Superior temporal gyrus (tissue), 1 donor: ENCODE data around the gene CPNE6.

Source experiments
- DNase-seq: peaks from one replicate; pipeline ENCODE4 v3.0.0-alpha.2; 2016; ENCODE audit errors: extremely low spot score

Gene CPNE6

GRCh38 chr14:24086193-24086955, 15.0 kb downstream of the CPNE6 start:
- no peak for DNase-seq

- no peak for DNase-seq
Measured at GRCh38 chr14:24087004-24087403, 15.6 kb downstream of the CPNE6 start.

DNA sequence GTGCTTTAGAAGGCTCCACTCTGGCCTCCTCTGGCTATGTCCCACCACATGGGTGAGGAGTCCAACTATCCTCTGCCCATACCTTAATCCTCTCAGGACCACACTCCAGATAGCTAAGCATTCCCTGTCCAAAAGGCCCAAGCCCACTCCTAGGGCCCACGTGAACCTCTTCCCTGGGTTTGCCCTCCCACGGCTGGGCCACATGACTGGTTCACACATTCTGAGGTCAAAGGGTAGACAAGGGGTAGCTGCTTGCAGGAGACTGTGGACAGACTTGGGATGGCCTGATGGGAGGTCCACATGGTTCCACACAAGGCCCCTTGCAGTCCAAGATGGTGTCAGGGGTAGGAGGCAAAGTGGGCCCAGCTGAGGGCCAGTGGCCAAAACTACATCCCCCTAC, 16.7 kb downstream of the CPNE6 start:
- no peak for DNase-seq

- no peak for DNase-seq
Measured at GRCh38 chr14:24089890-24090289, 18.5 kb downstream of the CPNE6 start.

- DNase-seq = no peak
Measured at GRCh38 chr14:24092110-24092504, 20.7 kb downstream of the CPNE6 start.

DNA sequence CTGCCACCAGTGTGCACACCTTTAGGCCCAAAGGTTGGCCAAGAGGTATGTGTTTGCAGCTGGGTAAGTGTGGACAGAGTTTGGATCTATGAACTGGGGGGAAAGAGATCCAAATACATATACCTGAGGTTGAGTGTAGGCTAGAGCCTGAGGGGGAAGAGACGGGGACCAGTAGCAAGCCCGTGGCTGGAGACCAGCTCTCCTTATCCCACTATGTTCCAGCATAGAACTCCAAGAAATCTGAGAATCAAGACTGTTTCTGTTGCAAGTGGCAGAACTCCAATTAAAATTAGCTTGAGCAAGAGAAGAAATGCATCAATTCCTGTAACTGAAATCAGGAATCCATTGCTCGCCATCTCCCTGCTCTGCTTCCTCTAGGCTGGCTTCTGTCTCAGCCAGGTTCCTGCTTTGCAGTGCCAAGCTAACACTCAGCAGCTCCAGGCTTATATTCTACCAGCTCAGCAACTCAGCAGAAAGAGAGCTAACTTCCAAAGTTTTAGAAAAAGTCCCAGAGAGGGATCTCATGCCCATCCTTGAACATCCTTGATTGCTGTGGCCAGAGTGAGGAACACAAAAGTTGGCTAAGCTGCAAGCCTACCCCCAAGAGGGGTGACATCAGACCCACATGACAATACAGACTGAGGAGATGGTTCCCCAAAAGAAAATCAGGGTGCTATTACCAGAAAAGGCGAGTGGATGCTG, 21.3 kb downstream of the CPNE6 start:
- no peak for DNase-seq

DNA sequence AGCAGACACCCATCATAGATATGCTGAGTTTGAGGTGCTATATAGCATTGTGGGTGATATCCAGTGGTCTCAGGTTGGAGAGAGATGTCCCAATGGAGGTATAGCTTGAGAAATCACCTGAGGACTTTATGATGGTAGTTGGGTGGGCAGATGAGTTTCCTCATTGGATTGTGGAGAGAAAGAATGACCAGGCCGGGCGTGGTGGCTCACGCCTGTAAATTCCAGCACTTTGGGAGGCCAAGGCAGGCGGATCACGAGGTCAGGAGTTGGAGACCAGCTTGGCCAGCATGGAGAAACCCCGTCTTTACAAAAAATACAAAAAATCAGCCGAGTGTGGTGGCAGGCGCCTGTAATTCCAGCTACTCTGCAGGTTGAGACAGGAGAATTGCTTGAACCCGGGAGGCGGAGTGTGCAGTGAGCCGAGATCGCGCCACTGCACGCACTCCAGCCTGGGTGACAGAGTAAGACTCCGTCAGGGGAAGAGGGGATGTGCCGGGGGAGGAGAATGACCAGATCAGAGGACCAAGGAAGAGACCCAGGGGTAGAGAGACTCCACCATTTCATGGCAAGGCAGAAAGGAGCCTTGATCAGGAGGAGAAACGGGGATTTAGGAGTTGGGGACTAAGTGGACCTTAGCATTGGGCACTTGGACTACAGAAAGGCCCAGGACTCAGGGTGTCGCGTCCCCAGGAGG, 22.0 kb downstream of the CPNE6 start:
- DNase-seq = no peak

DNA sequence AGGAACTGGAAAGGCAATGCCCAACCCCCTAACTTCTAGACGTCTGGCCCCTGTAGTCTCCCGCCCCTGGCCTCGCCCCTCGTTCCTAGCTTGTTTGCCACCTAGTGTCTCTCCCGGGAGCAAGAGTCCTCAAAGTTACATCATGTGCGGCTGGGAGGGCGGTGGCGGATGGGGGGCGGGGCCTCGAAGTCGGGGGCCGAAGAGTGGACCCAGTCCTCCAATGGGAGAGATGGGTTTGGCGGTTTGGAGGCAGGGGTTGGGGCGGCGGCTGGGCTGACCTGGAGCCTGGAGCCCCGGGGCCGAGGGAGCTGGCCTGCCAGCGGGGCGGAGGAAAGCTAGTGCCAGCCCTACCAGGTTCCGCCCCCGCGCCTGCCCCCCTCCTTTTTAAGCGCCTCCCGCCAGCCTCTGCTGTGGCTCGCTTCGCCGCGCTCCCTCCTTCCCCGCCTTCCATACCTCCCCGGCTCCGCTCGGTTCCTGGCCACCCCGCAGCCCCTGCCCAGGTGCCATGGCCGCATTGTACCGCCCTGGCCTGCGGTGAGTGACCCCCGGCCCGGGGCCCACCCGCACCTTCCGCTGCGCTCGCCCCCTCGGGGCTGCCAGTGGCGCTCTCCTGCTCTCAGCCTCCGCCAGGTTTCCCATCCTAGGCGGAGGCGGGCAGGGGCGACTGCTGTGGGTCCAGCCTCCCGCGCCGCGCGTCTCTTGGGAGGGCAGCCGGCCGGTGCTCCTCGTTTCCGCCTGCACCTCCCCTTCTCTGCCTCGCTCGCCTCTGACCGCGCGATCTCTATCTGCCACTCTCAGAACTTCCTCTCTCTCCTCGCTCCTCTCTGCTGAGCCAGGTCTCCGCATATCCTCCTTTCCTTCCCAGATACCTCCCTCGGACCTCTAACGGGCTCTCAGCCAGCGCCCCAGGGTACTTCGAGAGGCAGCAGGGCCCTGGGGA, 22.8 kb downstream of the CPNE6 start, which contains the start of gene PCK2:
TSS of gene PCK2 (plus strand) at position 411 of the 940 bp plus-strand sequence. CDS start at position 506, 95 bp downstream.
- no peak for DNase-seq

DNA sequence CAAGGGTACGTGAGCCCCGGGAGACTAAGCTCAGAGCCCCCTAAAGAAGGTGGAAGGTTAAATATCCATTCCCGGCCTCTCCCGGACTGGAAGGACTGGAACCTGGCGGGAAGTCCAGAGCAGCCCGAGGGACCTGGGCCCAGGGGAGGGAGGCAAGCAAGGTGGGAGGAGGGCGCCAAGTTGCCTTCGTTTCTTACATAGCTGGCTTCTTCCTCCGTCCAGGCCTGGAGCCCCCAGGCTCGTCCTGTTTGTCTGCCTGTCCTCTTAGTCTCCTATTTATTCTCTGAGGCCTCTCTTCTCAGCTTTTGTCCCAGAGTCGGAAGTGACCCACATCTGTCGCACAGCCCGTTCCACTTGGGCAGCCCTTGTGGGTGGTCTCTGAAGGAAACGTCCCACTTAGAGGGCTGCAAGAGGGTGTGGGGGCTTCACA, 23.5 kb downstream of the CPNE6 start:
- no peak for DNase-seq

- no peak for DNase-seq
Measured at GRCh38 chr14:24095271-24096068, 24.1 kb downstream of the CPNE6 start.

DNA sequence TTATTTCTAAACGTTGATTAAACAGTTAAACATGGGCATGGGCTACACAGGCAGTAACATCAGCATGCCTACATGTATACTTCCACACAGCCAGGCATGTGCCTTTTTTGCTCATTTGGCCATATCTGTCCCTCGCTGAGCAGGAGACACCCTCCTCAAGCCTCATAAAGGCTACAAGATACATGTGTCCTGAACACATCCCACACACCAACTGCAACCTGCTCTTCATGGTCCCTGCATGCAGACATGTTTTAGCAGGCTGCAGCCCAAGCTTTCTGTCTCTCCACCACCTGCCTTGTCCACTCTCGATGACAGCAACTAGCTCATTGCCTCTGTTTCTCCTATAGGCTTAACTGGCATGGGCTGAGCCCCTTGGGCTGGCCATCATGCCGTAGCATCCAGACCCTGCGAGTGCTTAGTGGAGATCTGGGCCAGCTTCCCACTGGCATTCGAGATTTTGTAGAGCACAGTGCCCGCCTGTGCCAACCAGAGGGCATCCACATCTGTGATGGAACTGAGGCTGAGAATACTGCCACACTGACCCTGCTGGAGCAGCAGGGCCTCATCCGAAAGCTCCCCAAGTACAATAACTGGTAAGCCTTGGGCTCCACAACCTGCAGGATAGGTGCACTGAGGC, 25.3 kb downstream of the CPNE6 start:
- DNase-seq = no peak

- no peak for DNase-seq
Measured at GRCh38 chr14:24098229-24098926, 27.0 kb downstream of the CPNE6 start.

DNA sequence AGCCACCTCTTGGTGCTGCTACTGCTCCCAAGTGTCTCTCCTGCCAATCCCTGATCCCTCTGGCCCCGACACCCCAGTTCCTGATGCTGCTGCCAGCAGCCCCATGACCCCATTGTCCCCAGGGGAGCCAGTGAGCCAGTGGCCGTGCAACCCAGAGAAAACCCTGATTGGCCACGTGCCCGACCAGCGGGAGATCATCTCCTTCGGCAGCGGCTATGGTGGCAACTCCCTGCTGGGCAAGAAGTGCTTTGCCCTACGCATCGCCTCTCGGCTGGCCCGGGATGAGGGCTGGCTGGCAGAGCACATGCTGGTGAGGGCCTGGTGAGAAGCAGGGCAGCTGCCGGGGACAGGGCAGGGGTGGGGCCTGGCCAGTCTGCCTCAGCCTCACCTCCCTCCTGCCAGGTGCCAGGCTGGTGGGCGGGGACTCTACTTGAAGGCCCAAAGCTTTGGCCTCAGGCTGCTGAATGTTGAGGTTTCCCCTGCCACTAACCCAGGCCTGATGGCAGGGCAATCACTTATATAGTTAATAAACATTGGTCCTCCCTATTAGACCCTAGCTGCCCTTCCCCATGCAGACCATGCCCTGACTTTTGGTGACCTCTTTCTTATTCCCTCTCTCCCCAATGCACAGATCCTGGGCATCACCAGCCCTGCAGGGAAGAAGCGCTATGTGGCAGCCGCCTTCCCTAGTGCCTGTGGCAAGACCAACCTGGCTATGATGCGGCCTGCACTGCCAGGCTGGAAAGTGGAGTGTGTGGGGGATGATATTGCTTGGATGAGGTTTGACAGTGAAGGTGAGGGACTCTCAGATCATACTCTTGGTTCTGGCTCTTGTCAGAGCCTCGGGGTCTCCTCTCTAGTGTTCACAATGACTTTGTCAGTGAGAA, 27.8 kb downstream of the CPNE6 start:
- no peak for DNase-seq

DNA sequence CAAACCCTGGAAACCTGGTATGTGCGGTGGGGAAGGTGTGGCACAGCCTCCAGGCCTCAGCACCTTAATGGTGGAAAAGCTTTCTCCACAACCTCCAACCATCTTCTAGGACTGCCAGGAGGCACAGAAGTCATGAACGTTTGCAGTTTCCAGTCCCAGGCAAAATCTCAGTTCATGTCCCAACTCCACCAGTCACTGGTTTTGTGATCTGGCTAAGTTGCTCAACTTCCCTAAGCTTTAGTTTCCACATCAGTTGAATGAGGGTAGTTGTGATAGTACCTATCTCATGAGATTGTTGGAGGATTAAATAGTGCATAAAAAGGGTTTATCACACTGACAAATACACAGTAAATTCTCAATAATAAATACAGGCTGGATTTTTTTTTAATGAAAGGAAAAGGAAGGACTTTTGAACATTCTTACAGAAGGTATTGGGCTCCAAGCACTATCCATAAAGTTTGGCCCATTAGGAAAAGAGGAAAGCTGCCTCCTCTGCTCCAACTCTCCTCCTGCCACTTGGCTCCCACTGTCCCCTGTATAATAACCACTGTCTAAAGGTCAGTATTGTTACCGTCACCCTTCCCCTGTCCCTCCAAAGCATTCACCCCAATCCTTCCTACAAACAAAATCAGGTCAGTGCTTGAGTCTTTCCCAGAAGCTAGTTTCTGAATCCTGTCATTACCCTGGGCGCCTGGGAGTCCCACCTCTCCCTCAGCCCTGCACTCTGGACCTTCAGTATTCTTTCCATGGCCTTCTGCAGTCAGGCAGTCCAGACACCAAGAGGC, 29.0 kb downstream of the CPNE6 start:
- no peak for DNase-seq

GRCh38 chr14:24100982-24101494, 29.7 kb downstream of the CPNE6 start:
- DNase-seq = no peak

DNA sequence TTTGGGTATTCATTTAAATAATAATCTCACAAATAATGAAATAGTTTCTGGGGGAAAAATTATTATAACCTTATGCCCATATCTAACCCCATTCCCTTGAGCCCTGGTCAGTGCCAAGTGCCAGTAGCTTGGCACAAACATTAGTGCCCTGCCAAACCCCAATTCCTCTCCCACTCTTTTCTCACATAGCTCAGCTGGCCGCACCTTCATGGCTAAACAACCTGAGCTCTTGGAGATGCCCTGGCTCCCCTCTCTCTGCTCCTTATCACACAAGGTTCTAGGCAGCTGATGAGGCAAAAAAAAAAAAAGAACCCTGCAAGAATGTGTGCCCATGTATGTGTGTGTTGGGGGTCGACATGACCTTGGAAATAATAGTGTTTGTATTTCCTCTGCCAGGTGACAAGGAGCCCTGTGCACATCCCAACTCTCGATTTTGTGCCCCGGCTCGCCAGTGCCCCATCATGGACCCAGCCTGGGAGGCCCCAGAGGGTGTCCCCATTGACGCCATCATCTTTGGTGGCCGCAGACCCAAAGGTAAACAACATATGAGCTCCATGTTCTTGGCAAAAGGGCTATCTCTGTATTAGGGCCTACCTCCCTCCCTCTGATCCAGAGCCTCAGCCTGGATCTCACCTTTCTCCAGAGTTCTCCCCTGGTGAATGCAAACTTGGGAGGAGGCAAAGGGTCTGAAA, 31.1 kb downstream of the CPNE6 start:
- DNase-seq = no peak

DNA sequence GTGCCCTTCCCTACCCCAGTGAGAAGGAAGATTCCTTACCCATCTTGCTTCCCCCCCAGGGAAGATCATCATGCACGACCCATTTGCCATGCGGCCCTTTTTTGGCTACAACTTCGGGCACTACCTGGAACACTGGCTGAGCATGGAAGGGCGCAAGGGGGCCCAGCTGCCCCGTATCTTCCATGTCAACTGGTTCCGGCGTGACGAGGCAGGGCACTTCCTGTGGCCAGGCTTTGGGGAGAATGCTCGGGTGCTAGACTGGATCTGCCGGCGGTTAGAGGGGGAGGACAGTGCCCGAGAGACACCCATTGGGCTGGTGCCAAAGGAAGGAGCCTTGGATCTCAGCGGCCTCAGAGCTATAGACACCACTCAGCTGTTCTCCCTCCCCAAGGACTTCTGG, 32.1 kb downstream of the CPNE6 start:
- no peak for DNase-seq
